K562 (cell line): ENCODE results near the gene SLC7A11. TPM values are rescaled to one million over a fixed set of nuclear protein-coding genes. Genes with fewer than 3 reads are reported as not detected.

Experiments used
- ATAC-seq: fragments of 200-7000 bp; cut with Tn5 transposase; 3 replicates; pipeline ENCODE4 v1.9.1; 2020; ENCODE audit warnings: moderate library complexity
- BruUV-seq: library from RNA; stranded (reverse); fragments of 400-500 nt; replicated peaks from 2 replicates; lab custom pipeline; 2021; lab: Mats Ljungman, UMichigan
- CTCF ChIA-PET: fragments of 300-600 bp; formaldehyde crosslinking; extraction: SDS; loops from one replicate; lab custom pipeline; 2021; ENCODE audit warnings: low intra/inter-chr PET ratio; lab: Yijun Ruan, JAX
- POLR2A ChIA-PET: fragments of 300-600, 350-650 bp; sonication (Branson Sonifier 250); formaldehyde crosslinking; extraction: SDS; loops from one replicate; lab custom pipeline; 2021; ENCODE audit warnings: antibody characterized with exemption, inconsistent platforms; lab: Yijun Ruan, JAX
- DNase-seq, 4 experiments: peaks; one replicate each; pipeline versions ENCODE4 v3.0.0 to v3.0.0-alpha.2; 2011 to 2018; ENCODE audit warnings: low spot score in 3 of 4, mixed read lengths in 3 of 4; ENCODE audit errors: extremely low read depth in 1 of 4
- FAIRE-seq: peaks from 2 replicates; lab custom pipeline; 2011; peaks lifted over from hg19 to GRCh38; lab: Jason Lieb, UNC
- H2AFZ ChIP-seq: 2 replicates; pipeline ENCODE4 v1.6.0; 2011; ENCODE audit warnings: low read depth, low read length, control low read depth, inconsistent platforms
- H3K27ac ChIP-seq: fragments of 200-600 bp; 3 replicates; pipeline ENCODE4 v1.8.0; 2011; ENCODE audit warnings: low read depth, mild to moderate bottlenecking, control low read depth, inconsistent platforms, low read length, moderate library complexity, mixed read lengths; ENCODE audit errors: extremely low read depth
- H3K27me3 ChIP-seq, 2 experiments: fragments of 300-600 bp in 1 of 2; 2 replicates in 1 of 2; 3 replicates in 1 of 2; pipeline versions ENCODE4 v1.6.0 to v1.8.0; 2011; ENCODE audit warnings: inconsistent platforms in 2 of 2, low read length in 2 of 2, mild to moderate bottlenecking in 1 of 2, mixed read lengths in 1 of 2, moderate library complexity in 1 of 2; ENCODE audit not compliant: control insufficient read depth in 2 of 2, insufficient read depth in 2 of 2
- H3K36me3 ChIP-seq: fragments of 300-600 bp; 3 replicates; pipeline ENCODE4 v1.8.0; 2011; ENCODE audit warnings: mild to moderate bottlenecking, low read length, inconsistent platforms; ENCODE audit not compliant: control insufficient read depth, insufficient read depth
- H3K4me1 ChIP-seq, 2 experiments: fragments of 200-600 bp in 1 of 2; replicated peaks in 1 of 2; 2 replicates in 1 of 2; 3 replicates in 1 of 2; pipeline versions ENCODE4 v1.5.1 to v1.8.0; 2011; ENCODE audit warnings: inconsistent platforms in 2 of 2, low read length in 2 of 2, mild to moderate bottlenecking in 1 of 2, mixed read lengths in 1 of 2, moderate library complexity in 1 of 2; ENCODE audit not compliant: control insufficient read depth in 2 of 2, insufficient read depth in 2 of 2
- H3K4me2 ChIP-seq: 2 replicates; pipeline ENCODE4 v1.6.1; 2011; ENCODE audit warnings: low read length, control low read depth, inconsistent platforms, mixed read lengths; ENCODE audit not compliant: insufficient read depth
- H3K4me3 ChIP-seq: fragments of 200-600 bp; sonication (generic), shearing (Covaris generic); 2 replicates; pipeline ENCODE4 v1.5.1; 2016; ENCODE audit warnings: control low read depth, inconsistent platforms
- H3K79me2 ChIP-seq: fragments of 200-600 bp; 3 replicates; pipeline ENCODE4 v1.8.0; 2011; ENCODE audit warnings: low read length, inconsistent platforms; ENCODE audit not compliant: control insufficient read depth, insufficient read depth
- H3K9ac ChIP-seq, 2 experiments: 2 replicates each; pipeline versions ENCODE4 v1.6.0 to v1.6.1; 2011; ENCODE audit warnings: low read depth in 2 of 2, low read length in 2 of 2, control low read depth in 1 of 2, inconsistent platforms in 1 of 2, mild to moderate bottlenecking in 1 of 2, mixed read lengths in 1 of 2; ENCODE audit not compliant: insufficient read depth in 1 of 2
- H3K9me1 ChIP-seq: one replicate; pipeline ENCODE4 v1.6.0; 2011; ENCODE audit warnings: inconsistent platforms, mild to moderate bottlenecking, low read length, moderate library complexity; ENCODE audit not compliant: control insufficient read depth, insufficient read depth
- H3K9me3 ChIP-seq: replicated peaks from 2 replicates; pipeline ENCODE4 v1.5.1; 2011; ENCODE audit warnings: low read depth, low read length, inconsistent platforms; ENCODE audit not compliant: control insufficient read depth, insufficient read depth
- H4K20me1 ChIP-seq: replicated peaks from 2 replicates; pipeline ENCODE4 v1.6.1; 2011; ENCODE audit warnings: low read length, inconsistent platforms, mixed read lengths; ENCODE audit not compliant: control insufficient read depth, insufficient read depth
- BCLAF1 ChIP-seq, 2 experiments: fragments of 450-650 bp in 1 of 2; IDR thresholded peaks; 2 replicates each; pipeline ENCODE4 v1.6.1; 2011 to 2017; ENCODE audit warnings: low read depth in 2 of 2, antibody characterized with exemption in 1 of 2, borderline replicate concordance in 1 of 2, low read length in 1 of 2, mild to moderate bottlenecking in 1 of 2, mixed read lengths in 1 of 2; ENCODE audit not compliant: control insufficient read depth in 1 of 2
- HDAC8 ChIP-seq: fragments of 450-650 bp; IDR thresholded peaks from 2 replicates; pipeline ENCODE4 v1.6.1; 2016; ENCODE audit warnings: mild to moderate bottlenecking, missing genetic modification characterization, moderate library complexity, missing compliant biosample characterization
- HSF4 ChIP-seq: fragments of 250-450 bp; sonication (Bioruptor Pico); IDR thresholded peaks from 2 replicates; pipeline ENCODE4 v2.1.2; 2022; ENCODE audit warnings: mild to moderate bottlenecking, moderate library complexity, borderline replicate concordance
- KDM1A ChIP-seq, 2 experiments: fragments of 450-650 bp; IDR thresholded peaks; 2 replicates each; pipeline ENCODE4 v1.6.1; 2016; ENCODE audit warnings: mild to moderate bottlenecking in 2 of 2
- NELFE ChIP-seq: IDR thresholded peaks from 2 replicates; pipeline ENCODE4 v1.6.1; 2011; ENCODE audit warnings: mild to moderate bottlenecking; ENCODE audit not compliant: insufficient read depth, insufficient read length
- POLR2G ChIP-seq: fragments of 200-400 bp; formaldehyde crosslinking; IDR thresholded peaks from 2 replicates; pipeline ENCODE4 v1.6.1; 2017; ENCODE audit warnings: low read depth, mild to moderate bottlenecking, antibody characterized with exemption, low read length, moderate library complexity
- RBM22 ChIP-seq: fragments of 200-400 bp; formaldehyde crosslinking; IDR thresholded peaks from 2 replicates; pipeline ENCODE4 v1.6.1; 2018; ENCODE audit warnings: low read length, low read depth; ENCODE audit not compliant: poor library complexity, severe bottlenecking
- SRSF1 ChIP-seq: fragments of 200-400 bp; formaldehyde crosslinking; IDR thresholded peaks from 2 replicates; pipeline ENCODE4 v1.6.1; 2017; ENCODE audit warnings: mild to moderate bottlenecking, low read depth, low read length, moderate library complexity
- ZBTB11 ChIP-seq, 3 experiments: fragments of 200-800 bp in 1 of 3; fragments of 250-450 bp in 1 of 3; fragments of 450-650 bp in 1 of 3; sonication (Bioruptor Pico) in 1 of 3; sonication (Bioruptor generic) in 1 of 3; formaldehyde crosslinking in 1 of 3; IDR thresholded peaks; 2 replicates each; pipeline versions ENCODE4 v1.6.1 to v1.8.0; 2016 to 2022; ENCODE audit warnings: mild to moderate bottlenecking in 2 of 3, missing genetic modification characterization in 2 of 3, missing compliant biosample characterization in 1 of 3, moderate library complexity in 1 of 3
- ZNF12 ChIP-seq: sonication (generic); formaldehyde crosslinking; IDR thresholded peaks from 2 replicates; pipeline ENCODE4 v1.4.0; 2020; ENCODE audit warnings: mild to moderate bottlenecking, missing genetic modification reagents
- ZNF224 ChIP-seq: sonication (generic); formaldehyde crosslinking; IDR thresholded peaks from 2 replicates; pipeline ENCODE4 v1.8.0; 2022; ENCODE audit warnings: mild to moderate bottlenecking, missing genetic modification reagents
- ZNF583 ChIP-seq: fragments of 250-450 bp; sonication (Bioruptor Pico); IDR thresholded peaks from 2 replicates; pipeline ENCODE4 v1.4.0; 2020
- ZZZ3 ChIP-seq: fragments of 450-650 bp; IDR thresholded peaks from 2 replicates; pipeline ENCODE4 v1.6.1; 2016; ENCODE audit warnings: antibody characterized with exemption, mild to moderate bottlenecking, moderate library complexity
- WGBS: fragments of 100-300 bp; shearing (Covaris generic); methylation state at CpG from one replicate; pipeline ENCODE4 v1.1.6; 2016; ENCODE audit warnings: low coverage, mixed read lengths; ENCODE audit not compliant: insufficient coverage; ENCODE audit errors: missing lambda C conversion rate; 5-methylcytosine and 5-hydroxymethylcytosine counted together
- in situ Hi-C: fragments of 300-500 bp; cut with MboI; formaldehyde crosslinking; loops from 4 replicates; pipeline ENCODE4 v1.15.0; 2018; ENCODE audit warnings: inconsistent platforms, mixed read lengths
- intact Hi-C: fragments of 100-400 bp; cut with micrococcal nuclease; formaldehyde crosslinking; loops from 2 replicates; pipeline ENCODE4 v1.14.2; 2022
- polyA plus RNA-seq, 8 experiments: library from polyadenylated mRNA; depleted of rRNA in 4 of 8; stranded (reverse) in 5 of 8; unstranded in 3 of 8; fragments of >200 nt; fragmentation: Nextera tagmentation in 2 of 8; fragmentation: Illumina TruSeq in 1 of 8; extraction: Ambion mirVana in 2 of 8; extraction: Trizol in 1 of 8; gene quantifications; 2 replicates each; pipeline versions ENCODE4 v1.2.1 to v1.2.3, GENCODE V29; 2011 to 2014; ENCODE audit warnings: inconsistent platforms in 1 of 8, missing spikeins in 1 of 8
- total RNA-seq, 7 experiments: library from RNA; depleted of rRNA in 6 of 7; stranded (reverse); fragments of >200 nt in 6 of 7; fragmentation: Illumina TruSeq in 2 of 7; extraction: Trizol in 2 of 7; gene quantifications; 2 replicates each; pipeline versions ENCODE4 v1.2.1 to v1.2.3, GENCODE V29; 2011 to 2021; ENCODE audit warnings: low replicate concordance in 1 of 7

SLC7A11 gene
- total and polyA plus RNA-seq, 9 of the 15 experiments (the other 6 are each of a cell fraction or from before 2014, with no cell fraction given) = 4.5 to 26.1 (median 13.5) TPM

DNA sequence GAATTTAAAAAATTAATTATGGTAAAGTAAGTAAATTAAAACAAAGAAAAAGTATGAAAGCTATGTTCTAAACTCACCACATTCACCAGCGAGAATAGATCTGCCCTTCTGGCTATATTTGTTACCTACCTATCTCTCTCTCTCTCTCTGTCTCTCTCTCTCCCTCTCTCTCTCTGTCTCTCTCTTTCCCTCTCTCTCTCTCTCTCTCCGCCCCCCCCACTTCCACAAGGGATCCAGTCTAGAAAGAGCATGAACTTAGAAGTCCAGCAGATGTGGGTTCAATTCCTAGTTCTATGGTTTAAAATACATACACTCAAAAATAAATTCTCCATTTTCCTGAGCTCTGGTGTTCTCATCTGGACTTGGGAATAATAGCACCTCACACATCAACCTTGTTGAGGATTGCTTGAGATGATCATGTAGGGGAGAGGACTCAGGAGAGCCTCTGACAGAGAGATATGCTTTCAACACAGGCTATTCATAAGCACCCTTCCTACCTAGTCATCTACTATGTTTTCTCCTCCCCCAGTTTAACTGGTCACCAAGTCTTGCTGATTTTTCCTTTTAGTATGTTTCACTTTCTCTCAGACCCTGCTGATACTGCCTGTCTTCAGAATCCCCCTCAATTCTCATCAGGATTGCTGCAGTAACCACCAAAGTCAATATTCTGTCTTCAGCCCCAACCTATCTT lies 64.7 kb downstream of the SLC7A11 start:
- intact Hi-C loops = no loop called here
- TF ChIP-seq ZNF583 (CRISPR knock-in tag) = no peak
- no peak for TF ChIP-seq BCLAF1 (IDR thresholded peaks at IDR 0.05; ENCODE audit: borderline replicate concordance in 1 of 2, control insufficient read depth in 1 of 2, low read depth in 2 of 2, low read length in 1 of 2)
- no peak for TF ChIP-seq KDM1A (IDR thresholded peaks at IDR 0.05)
- no peak for TF ChIP-seq HDAC8 (tag)
- TF ChIP-seq ZBTB11 (CRISPR knock-in tag; IDR thresholded peaks at IDR 0.05) = no peak
- no peak for TF ChIP-seq SRSF1
- peak; percentile 38; the same call in 1 of the 2 replicates for TF ChIP-seq ZZZ3
- no peak for TF ChIP-seq ZNF12
- no peak for TF ChIP-seq NELFE
- peak; percentile 75 for TF ChIP-seq RBM22
- TF ChIP-seq ZNF224 = no peak
- peak; percentile 39; the same call in 1 of the 2 replicates for TF ChIP-seq POLR2G
- TF ChIP-seq HSF4 (CRISPR knock-in tag) = no peak

More for the DNA sequence above, 64.7 kb downstream of the SLC7A11 start:
- H3K9me1 ChIP-seq = no peaks in the 10 kb centered on the region
- no peak overlapping the region for H3K9ac ChIP-seq
- DNase-seq (no peak), ATAC-seq (no peak; the same call in 2 of the 3 replicates), FAIRE-seq (no peak)
- peaks cover 82% of the 10 kb centered on the region for H3K36me3 ChIP-seq
- no peak overlapping the region for H3K4me2 ChIP-seq
- WGBS = 77% methylated on average over 1 of the region's 2 CpGs
- no peaks in the 10 kb centered on the region for H3K79me2 ChIP-seq
- H2AFZ ChIP-seq = no peak overlapping the region
- no peak overlapping the region for H3K27ac ChIP-seq
- no peaks in the 10 kb centered on the region for H3K27me3 ChIP-seq
- H3K4me1 ChIP-seq = no peaks in the 10 kb centered on the region
- in situ Hi-C loops = loop anchor here (10.0 kb wide), 1 partner anchor 497 kb away; no protein-coding TSS in a partner anchor
- no peaks in the 10 kb centered on the region for H4K20me1 ChIP-seq
- POLR2A ChIA-PET = interaction anchor here (0.6 kb wide), 1 partner anchor 362 kb away, joined by 3 read pairs; no protein-coding TSS in a partner anchor
- H3K4me3 ChIP-seq = no peak overlapping the region
- CTCF ChIA-PET = no interaction called here
- no peaks in the 10 kb centered on the region for H3K9me3 ChIP-seq
- no TSS peak for BruUV-seq
